SIG-M5 (cell line): ENCODE results near the gene VSIG4.
"Not testable (repeated sequence)": the region's sequence is repeated elsewhere in the genome, so short reads cannot be mapped to it uniquely, and the experiment has no call there.

Experiments
- DNase-seq: peaks from one replicate; lab custom pipeline; 2025; lab: John Stamatoyannopoulos, UW

Gene VSIG4

GRCh38 chrX:65977161-65977560, 62.7 kb downstream of the VSIG4 start:
- not testable (repeated sequence) for DNase-seq

DNA sequence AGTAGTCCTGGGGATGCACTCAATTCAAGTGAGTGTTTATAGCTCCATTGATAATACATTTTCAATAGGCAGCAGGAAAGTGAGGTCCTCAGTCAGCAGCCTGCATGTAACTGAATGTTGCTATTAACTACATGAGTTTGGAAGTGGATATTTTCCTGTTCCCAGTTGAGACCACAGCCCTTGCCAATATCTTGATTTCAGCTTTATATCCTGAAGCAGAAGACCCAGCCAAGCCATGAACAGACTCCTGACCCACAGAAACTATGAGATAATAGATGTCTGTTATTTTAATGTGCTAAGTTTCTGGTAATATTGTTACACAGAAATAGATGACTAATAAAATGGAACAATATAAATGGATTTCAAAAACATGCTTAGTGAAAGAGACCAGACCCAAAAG, 63.7 kb downstream of the VSIG4 start:
- DNase-seq = no peak

DNA sequence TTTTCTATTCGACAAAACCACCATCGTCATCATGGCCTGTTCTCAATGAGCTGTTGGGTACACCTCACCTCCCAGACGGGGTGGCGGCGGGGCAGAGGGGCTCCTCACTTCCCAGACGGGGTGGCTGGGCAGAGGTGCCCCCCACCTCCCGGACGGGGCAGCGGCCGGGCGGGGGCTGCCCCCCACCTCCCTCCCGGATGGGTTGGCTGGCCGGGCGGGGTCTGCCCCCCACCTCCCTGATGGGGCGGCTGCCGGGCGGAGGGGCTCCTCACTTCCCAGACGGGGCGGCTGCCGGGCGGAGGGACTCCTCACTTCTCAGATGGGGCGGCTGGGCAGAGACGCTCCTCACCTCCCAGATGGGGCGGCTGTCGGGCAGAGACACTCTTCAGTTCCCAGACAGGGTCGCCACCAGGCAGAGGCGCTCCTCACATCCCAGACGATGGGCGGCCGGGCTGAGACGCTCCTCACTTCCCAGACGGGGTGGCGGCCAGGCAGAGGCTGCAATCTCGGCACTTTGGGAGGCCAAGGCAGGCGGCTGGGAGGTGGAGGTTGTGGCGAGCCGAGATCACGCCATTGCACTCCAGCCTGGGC, 64.6 kb downstream of the VSIG4 start:
- not testable (repeated sequence) for DNase-seq
